Stimulated activated CD8-positive, alpha-beta memory T cell treated with anti-CD3 and anti-CD28 coated beads, Interleukin-7, amount 100 ng/mL, for 48 hours (primary cell): Measurements from ENCODE around the gene MED22.
A peak's percentile ranks its signal among the peaks of the same experiment; 100 is the strongest.

Experiments
- DNase-seq, 2 donors: peaks; one replicate each; pipeline ENCODE4 v3.0.0-alpha.2; 2020; ENCODE audit warnings: low read depth in 1 of 2; ENCODE audit errors: extremely low read depth in 1 of 2

MED22 gene

DNA sequence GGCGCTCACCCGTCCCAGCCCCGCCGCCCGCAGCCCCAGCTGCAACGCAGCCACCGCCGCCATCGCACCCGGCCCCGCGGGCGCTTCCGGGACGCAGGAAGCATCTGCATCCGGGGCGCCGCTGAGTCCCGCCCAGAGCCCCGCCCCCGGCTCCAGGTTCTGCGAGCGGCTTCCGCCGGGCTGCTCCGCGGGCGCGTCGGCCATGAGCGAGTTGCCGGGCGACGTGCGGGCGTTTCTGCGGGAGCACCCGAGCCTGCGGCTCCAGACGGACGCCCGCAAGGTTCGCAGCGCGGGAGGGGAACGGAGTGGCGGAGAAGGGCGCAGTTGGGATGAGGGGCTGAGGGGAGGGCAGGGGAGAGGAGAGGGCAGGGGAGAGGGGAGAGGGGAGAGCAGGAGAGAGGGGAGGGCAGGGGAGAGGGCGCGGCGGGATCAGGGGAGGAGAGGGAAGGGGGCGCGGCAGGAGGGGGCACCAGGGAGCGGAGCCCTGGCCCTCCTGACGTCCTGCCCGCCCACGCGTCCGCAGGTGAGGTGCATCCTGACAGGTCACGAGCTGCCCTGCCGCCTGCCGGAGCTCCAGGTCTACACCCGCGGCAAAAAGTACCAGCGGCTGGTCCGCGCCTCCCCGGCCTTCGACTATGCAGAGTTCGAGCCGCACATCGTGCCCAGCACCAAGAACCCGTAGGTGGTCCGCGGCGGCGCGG is 8.6 kb upstream of the MED22 start, which contains the start of the genes SURF1 and SURF2:
Gene SURF1, minus strand, starts transcription at position 97 of the 701 bp plus-strand sequence. Its CDS starts 34 bp downstream, at position 63.
Gene SURF2, plus strand, starts transcription at position 160 of the 701 bp plus-strand sequence. Its CDS starts 43 bp downstream, at position 203.
- DNase-seq, result peak; percentile 83 to 84

DNA sequence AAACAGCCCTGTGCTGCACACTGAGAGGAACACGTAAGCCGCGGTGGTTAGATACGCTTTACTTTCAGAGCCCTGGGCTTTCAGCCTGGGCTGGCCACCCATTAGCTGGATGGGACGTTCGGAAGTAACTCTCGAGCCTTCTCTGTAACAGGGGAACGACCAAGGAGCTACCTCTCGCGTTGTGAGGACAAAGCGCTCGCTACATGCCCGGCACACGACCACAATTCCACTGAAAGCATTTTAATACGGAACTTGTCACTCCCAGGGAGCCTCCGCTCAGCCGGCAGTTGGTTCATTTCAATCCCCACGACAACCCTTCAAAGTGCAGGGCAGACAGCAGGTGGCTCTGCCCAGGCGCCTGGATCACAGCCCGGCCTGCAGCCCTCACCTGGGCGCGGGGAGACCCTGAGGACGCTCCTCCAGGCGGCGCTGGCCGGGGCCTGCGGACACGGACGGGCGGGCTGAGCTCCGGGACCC is 8.0 kb upstream of the MED22 start:
- DNase-seq, result no peak

DNA sequence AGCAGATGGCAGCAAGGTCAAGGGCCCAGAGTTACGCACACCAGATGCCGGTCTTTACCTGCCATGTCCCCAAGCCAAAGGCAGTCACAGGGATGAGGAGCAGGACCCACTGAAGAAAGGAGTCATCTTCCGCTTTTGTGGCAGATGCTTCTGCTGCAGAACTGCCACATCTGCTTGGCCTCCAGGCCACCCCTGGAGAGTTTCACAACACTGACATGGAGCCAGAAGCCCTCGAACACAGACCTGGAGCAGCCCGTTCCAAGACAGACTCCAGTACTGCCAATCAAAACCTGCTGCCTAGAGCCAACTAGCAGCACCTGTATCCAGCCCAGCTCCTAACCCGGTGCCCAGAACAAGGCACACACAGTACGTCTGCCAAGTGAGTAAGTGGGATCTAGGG is 6.8 kb upstream of the MED22 start:
- no peak for DNase-seq

DNA sequence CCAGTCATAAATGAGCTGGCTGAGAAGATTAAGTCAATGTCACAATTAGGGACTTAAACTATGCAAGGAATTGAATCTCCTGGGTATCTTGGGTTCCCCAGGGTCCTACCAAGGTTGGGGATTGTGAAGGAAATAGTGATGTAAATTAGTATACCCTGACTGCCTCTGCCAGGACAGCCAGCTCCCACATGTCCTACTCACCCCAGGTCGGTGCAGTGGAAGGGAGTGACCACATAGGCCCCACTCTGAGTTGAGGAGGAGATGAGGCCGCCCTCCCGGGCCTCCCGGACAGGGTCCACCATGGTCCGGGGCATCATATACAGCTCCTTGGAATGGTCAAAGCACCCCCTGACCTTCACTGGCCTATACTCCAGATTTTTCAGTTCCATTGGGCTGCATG is 5.6 kb upstream of the MED22 start:
- no peak for DNase-seq

DNA sequence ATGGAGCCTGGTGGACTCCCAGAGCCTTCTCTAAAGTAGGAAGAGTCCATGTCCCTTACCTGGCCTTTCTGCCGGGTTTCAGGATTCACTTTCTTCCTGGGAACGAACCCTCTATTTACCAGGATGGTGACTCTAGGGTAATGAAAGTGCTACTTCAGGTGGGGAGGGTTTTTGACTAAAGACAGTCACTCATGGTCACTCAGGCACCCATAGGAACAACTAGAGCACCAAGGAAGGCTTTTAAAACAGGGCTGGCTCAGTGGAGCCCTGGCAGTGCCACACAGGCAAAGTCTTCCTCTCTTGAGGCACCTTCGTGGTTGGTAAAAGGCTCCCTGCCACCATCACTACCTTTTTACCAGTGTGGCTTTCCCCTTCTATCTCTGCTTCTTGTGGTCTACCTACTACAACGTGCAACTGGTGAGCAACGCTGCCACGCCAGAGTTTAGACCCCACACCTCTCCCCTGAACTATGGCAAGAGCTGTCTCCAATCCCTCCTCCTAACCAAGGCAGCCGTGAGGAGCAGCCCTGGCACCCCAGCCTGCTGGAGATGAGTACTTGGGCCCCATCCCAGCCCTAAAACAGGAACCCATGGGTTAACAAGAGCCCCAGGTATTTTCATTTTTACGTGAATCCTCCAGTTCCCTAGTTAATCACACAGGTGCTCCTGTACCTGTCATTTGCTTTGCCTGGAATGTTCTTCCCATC is 4.9 kb upstream of the MED22 start:
- no peak for DNase-seq

DNA sequence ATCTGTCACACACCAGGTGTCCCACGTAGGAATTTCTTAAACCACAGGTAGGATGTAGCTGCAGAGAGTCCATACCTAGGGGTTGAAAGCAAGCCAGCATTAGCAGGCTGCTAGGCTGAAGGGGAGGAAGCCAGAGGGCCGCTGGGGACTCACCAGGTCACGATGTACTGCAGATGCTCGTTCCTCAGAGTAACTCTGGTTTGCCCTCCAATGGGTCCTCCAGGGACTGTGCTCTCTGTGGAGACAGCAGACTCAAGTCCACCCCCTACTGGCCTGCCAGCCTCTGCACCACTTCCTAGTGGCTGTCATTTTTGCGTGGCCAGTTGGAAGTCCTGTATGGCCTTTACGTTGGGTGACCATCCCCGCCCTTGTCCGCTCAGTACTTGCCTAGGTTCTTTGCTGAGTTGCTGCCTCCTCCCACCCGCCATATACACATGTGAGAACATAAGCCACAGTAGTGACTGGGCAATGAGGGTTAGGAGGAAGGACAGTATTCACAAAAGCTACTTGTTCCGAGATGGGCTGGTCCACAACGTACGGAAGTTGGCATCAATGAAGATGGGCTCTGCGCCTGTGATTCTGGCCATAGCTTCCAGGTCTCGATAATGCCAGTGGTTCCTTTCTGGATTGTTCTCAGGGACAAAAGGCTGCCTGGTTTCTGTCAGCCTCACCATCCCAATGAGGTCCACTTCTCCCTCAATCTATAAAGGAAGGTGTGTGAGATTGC is 4.1 kb upstream of the MED22 start:
- no peak for DNase-seq

DNA sequence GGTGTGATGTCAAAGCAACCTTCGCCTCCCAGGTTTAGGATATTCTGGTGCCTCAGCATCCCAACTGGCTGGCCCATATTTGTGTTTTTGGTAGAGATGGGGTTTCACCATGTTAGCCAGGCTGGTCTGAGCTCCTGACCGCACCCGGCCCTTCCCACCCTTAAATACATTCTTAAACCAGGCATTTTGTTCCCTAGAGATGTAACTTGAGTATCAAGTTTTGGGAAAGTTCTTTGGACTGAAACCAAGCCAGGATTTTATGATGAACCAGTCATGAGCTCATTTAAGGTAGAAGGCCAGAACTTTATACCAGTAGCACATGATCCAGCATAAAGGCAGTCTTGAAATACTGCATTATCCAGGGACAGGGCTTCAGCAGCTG is 3.6 kb upstream of the MED22 start:
- no peak for DNase-seq

DNA sequence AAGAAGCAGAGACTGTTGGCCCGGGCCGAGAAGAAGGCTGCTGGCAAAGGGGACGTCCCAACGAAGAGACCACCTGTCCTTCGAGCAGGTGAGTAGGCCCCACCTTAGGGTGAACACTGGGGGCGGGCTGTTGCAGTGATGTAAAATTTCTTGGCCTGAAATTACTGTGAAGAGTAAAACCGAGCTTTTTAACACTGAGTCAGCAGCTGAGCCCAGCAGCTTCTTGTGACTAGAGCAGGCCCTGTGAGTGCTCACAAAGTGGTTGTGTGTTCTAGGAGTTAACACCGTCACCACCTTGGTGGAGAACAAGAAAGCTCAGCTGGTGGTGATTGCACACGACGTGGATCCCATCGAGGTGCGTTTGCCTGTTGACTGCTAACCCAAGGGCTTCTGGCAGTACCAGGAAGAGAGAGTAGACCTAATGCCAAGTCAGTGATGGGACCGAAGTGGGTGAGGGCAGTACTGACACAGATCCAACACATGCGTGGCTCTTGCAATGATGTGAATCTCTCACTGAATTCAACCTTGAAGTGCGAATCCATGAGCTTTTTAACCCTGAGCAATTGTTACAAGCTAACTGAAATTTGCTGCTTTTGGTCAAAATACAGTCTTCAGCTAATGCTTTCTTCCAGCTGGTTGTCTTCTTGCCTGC is 2.2 kb upstream of the MED22 start:
- DNase-seq, result no peak

DNA sequence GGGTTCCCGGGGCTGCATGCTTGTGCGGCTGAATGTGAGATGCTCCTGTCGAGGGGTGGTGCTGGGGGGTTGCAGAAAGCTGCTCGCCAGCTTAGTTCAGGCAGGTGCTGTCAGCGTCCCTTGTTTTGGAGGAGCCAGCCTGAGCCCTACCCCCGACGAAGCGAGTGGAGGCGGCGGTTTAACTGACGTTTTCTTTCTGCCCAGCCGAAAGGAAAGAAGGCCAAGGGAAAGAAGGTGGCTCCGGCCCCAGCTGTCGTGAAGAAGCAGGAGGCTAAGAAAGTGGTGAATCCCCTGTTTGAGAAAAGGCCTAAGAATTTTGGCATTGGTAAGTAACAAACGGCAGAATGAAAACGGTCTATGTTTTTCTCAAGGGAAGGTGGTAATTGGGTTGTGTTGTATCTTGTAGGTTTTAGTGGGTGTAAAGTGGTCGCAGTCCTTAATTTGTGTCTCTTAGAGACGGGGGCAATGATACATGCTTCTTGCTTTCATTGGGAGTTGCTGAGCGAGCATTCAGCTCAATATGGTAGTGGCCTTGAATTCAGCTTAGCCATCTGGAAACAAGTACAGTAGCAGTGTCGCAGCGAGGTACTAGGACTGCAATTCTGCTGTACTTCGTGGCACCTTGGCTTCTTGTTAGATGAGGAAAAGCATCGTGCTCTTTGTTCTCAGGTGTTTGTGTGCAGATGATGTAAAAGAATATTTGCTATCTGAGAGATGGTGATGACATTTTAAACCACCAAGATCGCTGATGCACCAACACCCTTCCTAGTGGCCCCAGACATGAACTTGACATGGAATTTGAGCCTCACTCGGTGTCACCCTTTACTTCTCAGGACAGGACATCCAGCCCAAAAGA is 1.0 kb upstream of the MED22 start:
- no peak for DNase-seq

DNA sequence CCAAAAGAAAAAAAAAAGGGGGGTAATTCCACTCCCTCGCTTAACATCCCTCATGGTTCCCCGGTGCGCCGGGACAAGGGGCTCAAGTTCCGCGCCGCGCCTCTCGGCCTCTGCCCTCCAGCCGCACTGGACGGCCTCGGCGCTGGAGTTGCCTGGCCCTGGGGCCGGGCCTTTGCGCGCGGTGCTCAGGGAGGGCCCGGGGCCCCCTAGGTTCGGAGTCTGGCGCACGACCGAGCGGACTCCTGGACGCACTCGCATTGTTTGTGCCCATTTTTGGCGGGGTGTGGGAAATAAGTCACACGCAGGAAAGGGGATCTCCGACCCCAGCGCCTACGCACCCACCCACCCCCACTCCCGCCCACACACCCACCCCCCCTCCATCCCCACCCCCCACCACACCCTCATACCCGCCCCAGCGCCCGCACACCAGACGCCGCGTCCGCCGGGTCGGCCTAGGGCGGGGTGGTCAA is 381 bp downstream of the MED22 start:
- no peak for DNase-seq

DNA sequence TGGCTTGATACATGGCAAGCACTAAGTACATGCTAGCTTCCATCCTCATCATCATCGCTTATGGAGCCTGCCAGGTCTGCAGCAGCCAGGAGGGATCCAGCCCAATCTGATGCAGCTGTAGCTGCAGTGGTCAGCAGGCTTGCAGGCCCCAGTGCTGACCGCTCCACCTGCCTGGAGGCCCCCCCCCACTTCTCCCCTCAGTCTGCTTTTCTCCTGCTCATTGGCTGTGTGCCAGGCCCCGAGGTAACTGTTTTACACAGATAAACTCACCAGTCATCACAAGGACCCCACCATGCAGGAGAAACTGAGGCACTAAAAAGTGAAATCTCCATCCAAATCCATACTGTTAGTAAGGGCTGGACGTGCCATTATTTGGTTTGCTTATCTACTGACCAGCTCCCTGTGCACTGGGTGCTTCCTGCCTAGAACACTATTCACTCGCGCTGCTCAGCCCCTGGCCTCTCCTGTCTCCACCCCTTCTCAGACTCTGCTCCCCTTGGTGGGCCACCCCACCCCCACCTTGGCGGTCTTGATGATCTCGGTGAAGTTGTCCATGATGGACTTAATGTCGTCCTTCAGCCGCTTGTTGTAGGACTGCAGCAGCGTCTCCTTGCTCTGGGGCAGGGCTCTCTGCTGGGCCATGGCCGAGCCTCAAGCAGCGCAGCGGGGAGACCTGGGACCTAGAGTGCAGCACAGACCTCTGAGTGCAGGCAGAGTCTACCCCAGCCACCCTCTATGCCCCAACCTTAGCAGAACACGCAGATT is 1.7 kb downstream of the MED22 start:
- no peak for DNase-seq

DNA sequence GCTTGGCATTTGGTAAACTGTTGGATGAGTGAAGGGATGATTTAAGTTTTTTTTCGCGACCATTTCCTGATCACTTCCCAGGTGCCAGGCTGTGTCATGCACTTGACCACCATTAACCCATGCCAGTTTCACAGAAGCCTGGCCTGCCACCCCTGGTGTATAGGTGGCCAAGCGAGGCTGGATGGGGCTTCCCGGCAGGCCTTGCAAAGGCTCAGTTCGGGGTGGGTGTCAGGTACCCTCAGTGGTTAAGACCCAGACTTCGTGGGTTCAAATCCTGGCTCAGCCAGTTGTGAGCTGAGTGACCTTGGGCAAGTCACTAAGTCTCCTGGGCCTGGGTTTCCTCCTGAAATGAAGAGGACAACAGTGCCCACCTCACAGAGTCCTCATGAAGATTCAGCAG is 2.3 kb downstream of the MED22 start:
- no peak for DNase-seq

DNA sequence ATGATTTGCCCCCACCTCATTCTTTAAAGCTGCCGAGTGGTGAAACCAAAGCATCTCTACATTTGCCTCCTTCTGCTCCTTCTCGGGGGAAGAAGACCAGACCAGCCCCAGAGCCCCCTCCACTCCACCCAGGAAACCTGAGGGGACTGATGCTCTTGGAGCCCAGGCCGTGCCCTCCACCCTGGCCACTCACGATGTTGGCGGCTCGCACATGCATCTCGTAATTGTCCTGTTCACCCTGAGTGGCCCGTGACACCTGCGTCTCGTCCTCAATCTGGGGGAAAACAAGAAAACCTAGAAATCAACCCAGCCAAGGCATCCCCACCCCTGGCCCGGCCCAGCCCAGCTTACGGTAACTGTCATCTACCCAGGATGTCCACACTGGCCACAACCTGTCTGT is 3.0 kb downstream of the MED22 start:
- DNase-seq, result no peak

DNA sequence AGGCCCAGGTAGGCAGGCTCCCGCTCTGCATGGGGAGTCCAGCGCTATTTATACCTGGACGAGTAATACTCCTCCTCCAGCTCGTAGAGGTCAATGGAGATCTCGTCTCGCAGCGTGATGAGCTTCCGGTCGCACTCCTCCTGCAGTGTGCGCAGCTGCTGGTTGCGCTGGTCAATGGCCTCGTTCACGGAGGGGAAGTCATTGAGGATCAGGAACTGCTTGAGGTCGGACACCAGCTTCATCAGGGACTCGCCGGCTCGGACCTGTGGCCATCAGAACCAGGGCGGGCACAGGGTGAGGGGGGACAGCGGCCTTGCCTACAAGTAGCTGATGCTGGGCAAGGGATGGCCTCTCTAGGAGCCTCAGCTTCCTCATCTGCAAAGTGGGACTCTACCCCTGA is 3.9 kb downstream of the MED22 start:
- DNase-seq, result no peak

DNA sequence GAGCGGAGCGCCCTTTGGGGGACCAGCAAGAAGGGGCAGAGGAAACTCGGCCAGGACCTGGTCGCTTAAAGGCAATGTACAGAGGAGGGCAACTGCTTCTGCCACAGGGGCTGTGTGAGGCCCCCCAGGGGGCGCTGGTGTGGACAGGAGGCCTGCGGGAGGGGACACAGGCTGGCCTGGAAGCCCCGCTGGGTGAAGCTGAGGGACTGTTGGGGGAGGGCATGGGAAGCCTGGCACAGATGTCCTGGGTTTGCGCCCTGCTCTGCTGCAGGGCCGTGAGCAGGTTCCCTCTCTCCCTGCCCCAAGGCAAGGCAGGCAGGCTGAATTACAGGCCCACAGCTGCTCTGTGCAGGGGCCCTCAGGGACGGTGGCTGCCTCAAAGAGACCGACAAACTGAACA is 5.4 kb downstream of the MED22 start:
- DNase-seq, result no peak

DNA sequence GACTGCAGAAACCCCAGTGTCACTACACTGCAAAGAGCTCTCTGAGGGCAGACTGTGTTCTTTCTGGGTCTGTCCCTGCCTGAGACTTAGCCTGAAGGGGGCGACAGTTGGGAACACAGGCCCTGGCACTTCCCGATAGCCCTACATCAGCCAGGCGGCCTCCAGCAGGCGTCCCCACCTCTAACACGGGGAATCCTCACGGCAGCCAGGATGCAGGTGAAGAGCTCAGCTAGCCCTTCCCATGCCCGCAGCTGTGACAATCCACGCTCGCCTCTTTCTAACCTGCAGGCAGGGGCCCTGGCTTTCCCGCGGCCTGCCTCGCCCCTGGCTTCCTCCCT is 5.9 kb downstream of the MED22 start:
- DNase-seq, result no peak

DNA sequence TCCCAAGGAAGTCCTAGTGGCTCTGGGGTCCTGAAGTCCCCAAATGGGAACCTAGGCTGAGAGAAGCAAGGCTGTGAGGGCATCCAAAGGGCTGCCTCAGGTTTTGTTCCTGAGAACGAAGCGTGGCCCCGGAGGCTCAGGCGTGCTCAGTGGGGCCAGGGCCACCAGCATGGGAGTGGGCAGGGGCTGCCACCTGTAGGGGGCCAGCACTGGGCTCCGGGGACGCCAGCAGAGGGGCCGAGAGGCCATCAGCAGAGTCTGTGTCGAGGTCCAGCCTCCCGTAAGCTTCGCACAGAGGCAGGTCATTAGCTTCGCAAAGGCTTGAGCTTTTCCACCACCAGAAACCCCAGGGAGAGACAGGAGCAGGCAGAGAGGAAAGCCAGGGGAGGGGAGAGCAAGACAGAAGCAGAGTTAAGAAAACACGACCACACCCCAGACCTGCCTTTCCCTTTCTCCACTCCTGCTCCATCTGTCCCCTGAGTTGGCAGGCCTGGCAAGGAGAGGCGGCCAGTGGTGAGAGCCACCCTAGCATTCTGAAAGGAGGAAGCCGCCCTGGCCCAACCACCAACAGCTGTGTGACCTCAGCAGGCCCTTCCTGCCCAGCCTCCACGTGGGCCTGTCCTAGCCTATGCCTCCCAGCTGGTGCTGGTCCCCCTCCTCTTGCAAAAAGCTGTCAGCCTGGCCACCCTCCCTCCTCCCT is 6.4 kb downstream of the MED22 start:
- no peak for DNase-seq

DNA sequence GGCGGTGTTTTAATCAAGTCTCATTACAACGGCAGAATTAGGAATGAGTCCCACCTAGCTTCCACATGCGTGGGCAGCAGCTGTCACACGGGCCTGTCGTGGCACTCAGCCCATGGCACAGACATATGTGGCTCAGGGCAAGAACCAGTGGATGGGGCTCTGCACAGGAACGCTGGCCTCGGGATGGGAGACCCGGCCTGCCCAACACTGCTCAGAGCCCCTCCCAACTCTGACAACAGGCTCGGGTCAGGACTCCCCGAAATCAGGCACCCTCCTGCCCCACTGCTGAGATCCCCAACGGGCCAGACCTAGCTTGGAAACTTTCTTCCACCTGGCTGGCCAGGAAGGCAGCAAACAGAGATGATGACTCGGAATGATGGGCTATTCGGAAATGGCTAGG is 7.0 kb downstream of the MED22 start:
- no peak for DNase-seq

DNA sequence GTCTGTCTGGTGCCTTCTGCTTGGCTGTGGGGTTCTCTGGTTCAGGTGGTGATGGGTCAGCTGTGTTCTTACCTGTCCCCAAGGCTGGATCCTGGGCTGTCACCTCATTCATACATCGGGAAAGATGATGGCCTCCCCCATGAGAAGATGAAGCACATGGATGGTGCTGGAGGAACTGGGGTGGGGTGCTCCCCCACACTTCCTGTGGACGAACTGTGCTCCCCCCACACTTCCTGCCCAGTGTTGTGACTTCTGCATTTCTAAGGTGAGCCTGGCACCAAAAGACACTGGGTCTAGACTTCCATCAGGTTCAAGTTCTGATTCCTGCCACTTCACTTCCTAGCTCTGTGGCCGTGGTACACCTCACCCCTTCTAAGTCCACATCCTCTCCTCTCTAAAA is 7.7 kb downstream of the MED22 start:
- DNase-seq, result no peak
